Fibroblast of pulmonary artery (primary cell): ENCODE results near the gene VAV1.
"Not testable (repeated sequence)": the region's sequence is repeated elsewhere in the genome, so short reads cannot be mapped to it uniquely, and the experiment has no call there.

ENCODE experiments used
- DNase-seq: peaks from one replicate; pipeline ENCODE4 v3.0.0-alpha.2; 2010; ENCODE audit warnings: low read depth
- H3K4me3 ChIP-seq: replicated peaks from 2 replicates; pipeline ENCODE4 v1.5.1; 2011; ENCODE audit warnings: low read depth, mild to moderate bottlenecking, control low read depth, low read length, moderate library complexity
- CTCF ChIP-seq: IDR thresholded peaks from 2 replicates; pipeline ENCODE4 v1.5.1; 2011; ENCODE audit warnings: mild to moderate bottlenecking, control low read depth, low read length, inconsistent platforms; ENCODE audit errors: missing control alignments

The VAV1 gene

GRCh38 chr19:6794686-6795431, 22.4 kb downstream of the VAV1 start:
- no peak for TF ChIP-seq CTCF
- no peak for DNase-seq

GRCh38 chr19:6796278-6796677, 23.8 kb downstream of the VAV1 start:
- H3K4me3 ChIP-seq = no peak overlapping the region
- no peak for DNase-seq
- TF ChIP-seq CTCF = no peak

More at GRCh38 chr19:6794686-6795431, 22.4 kb downstream of the VAV1 start:
- no peak overlapping the region for H3K4me3 ChIP-seq

- TF ChIP-seq CTCF = no peak
- H3K4me3 ChIP-seq = no peak overlapping the region
- no peak for DNase-seq
Observed at GRCh38 chr19:6797646-6798045, 25.1 kb downstream of the VAV1 start.

GRCh38 chr19:6800160-6800790, 27.8 kb downstream of the VAV1 start:
- not testable (repeated sequence) for H3K4me3 ChIP-seq, DNase-seq

- no peak overlapping the region for H3K4me3 ChIP-seq
- DNase-seq = peak; percentile 34
- TF ChIP-seq CTCF = no peak
Observed at GRCh38 chr19:6800991-6801484, 28.5 kb downstream of the VAV1 start.

- DNase-seq = peak; percentile 26
- TF ChIP-seq CTCF = no peak
- no peak overlapping the region for H3K4me3 ChIP-seq
Observed at GRCh38 chr19:6801485-6802086, 29.1 kb downstream of the VAV1 start.

- no peak overlapping the region for H3K4me3 ChIP-seq
- no peak for TF ChIP-seq CTCF
- no peak for DNase-seq
Observed at GRCh38 chr19:6802336-6803035, 30.0 kb downstream of the VAV1 start.
